ENCODE data around the gene APOL3.
"Not testable (repeated sequence)": the region's sequence is repeated elsewhere in the genome, so short reads cannot be mapped to it uniquely, and the experiment has no call there.

APOL3 gene

DNA sequence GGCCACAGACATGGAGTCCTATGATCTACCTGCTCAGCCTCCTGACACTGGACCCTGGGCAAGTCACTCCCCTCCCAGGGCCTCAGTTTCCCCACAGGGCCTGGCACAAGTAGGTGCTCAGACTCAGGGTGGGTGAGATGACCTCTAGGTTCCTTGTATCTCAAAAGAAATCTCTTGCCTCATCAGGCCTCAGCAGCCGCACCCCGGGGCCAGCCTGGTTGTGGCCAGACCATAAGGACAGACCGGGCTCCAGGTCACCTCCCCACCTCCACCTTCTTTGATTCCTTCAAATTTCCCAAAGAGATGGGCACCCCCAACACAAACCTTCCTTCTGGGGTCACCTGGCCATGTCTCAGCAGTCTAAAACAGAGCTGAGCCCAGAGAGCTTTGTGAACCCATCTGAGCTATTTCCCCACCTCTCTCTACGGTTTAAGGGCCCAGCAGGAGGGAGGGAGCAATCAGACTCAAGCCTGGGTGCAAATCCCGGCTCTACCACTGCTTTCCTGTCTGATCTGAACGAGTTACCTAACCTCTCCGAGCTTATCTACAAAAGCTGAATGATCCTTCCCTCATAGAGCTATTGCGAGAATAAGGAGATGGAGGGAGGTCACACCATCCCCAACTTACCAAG, 43.6 kb upstream of the APOL3 start:
- H3K27ac ChIP-seq = no peak overlapping the region
- no peak for TF ChIP-seq CTCF (IDR thresholded peaks at IDR 0.05)
- TF ChIP-seq ZFX (IDR thresholded peaks at IDR 0.05; ENCODE audit: borderline replicate concordance) = no peak

GRCh38 chr22:36203441-36203840, 42.9 kb upstream of the APOL3 start:
- not testable (repeated sequence) for H3K27ac ChIP-seq

GRCh38 chr22:36202906-36203305, 42.4 kb upstream of the APOL3 start:
- not testable (repeated sequence) for H3K27ac ChIP-seq

DNA sequence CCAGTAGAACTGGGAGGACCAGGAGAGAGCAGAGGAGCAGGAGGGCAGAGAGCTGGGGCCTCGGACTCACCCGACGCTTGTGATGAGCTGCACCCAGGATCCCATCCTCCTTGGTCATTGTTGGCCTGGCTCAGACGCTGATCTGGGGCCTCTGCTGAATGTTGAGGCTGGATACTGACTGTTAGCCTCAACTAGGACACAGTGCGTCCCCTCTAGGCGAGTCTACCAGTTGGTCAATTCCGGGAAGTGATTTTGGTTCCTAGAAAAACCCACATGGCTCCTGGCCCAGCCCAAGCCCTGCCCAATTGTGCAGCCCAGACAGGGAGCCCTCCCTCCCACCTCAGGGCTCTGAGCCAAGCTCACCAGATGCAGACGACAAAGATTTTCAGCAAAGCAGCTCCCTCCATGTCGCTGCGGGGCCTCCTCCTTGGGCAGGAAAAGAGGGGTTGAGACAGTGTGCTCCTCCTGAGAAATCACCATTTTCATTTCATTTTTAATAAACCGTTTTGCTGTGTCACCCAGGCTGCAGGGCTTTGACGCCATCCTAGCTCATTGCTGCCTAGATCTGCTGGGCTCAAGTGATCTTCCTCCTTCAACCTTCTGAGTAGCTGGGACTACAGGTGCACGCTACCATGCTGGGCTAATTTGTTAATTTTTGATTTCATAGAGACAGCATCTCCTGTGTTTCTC, 41.2 kb upstream of the APOL3 start, which contains the start of gene APOL4:
APOL4 (minus strand) TSS at position 180 of the 690 bp plus-strand sequence; CDS start at position 105, 75 bp downstream.
- TF ChIP-seq CTCF (IDR thresholded peaks at IDR 0.05) (no peak), ZFX (IDR thresholded peaks at IDR 0.05; ENCODE audit: borderline replicate concordance) (no peak)
- no peak within 1 kb of the TSS for H3K27ac ChIP-seq

DNA sequence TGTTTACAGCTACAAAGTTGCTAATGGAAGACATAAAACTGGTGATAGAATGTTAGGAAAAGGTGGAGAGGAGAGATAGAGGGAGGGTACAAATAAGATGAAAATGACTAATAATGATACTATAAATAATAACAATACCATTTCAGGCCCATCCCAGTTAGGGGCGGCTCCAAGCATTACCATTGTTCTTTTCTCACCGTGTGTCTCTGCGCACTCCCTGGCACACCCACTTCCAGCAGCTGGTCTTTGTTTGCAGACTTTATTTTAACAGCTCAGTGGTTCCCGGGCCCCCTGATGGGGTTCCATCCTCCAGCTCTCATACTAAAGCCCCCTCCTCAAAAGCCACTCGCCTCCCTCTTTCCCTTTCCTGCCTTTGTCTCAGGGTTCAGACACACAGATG, 40.5 kb upstream of the APOL3 start:
- H3K27ac ChIP-seq = not testable (repeated sequence)

DNA sequence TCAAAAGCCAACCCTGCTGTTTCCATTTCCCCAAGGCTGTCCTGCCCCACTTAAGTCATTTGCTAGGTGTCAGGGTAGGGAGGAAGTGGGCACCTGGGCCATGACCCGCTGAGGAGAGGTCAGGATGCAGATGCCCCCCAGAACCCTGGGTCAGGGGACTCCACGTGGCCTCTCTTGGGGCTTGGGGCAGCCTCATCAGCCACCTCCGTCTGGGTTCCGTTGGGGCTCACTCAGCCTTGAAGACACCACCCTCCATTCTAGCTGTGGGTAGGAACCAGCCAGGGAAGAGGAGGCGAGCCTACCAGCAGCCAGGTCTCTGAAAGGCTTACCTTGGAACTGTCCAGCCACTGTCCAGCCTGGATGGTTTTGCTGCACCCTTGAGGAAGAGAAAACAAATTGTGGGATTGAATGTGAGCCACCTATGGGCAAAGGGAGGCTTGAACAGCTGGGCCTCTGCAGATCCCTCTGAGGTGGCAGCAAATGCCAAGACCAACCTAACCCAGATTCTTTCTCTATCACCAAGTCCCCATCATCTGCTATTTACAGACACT, 38.5 kb upstream of the APOL3 start:
- TF ChIP-seq ZFX (IDR thresholded peaks at IDR 0.05; ENCODE audit: borderline replicate concordance) (no peak), CTCF (IDR thresholded peaks at IDR 0.05) (no peak)
- H3K27ac ChIP-seq = no peak overlapping the region

DNA sequence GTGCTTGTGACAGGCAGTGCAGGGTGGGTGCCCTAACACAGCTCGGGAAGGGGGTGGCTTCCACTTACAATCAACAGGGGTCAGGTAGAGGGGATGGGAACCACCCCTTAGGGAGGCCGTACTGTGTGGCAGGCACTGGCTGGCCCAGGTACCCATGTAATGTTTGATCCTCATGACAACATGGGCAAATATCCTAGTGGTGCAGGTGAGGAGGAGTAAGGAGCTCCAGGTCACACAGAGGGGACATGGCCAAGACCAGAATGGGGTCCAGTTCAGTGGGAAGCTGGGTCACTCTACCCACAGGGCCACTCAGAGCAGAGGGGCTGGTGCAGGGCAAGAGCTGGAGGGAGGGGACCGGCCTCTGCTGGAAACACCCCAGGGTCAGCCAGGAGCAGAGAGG, 38.0 kb upstream of the APOL3 start:
- H3K27ac ChIP-seq = no peak overlapping the region

DNA sequence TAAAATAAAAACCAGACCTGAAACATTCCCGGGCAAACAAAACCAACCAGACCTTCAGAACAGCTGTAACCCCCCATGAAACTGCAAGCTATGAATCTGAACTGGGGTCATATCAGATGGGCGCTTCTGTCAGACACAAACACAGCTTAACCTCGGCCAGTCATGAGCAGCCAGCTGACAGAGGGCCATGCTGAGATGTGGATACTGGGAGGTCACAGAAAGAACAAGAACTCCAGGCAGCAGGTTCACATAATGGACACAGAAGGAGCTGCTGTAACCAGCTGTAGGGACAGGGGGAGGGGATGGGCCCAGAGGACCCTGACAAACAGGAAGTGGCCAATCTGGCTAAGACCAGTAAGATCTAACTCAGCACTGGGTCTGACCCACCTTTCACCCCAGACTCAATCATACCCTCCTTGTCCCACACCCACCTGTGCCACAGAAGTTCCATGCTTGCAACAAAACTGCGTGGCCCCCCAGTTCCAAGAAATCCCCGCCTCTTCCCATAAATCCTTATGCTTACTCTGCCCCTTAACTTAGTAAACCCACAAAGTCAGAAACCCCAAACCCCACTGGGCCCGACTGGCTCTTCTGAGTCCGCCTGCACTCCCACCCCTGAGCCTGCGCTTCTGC, 37.1 kb upstream of the APOL3 start:
- no peak overlapping the region for H3K27ac ChIP-seq

More for the DNA sequence above, 38.0 kb upstream of the APOL3 start:
- no peak for TF ChIP-seq CTCF (IDR thresholded peaks at IDR 0.05)
- TF ChIP-seq ZFX (IDR thresholded peaks at IDR 0.05; ENCODE audit: borderline replicate concordance) = no peak

More for the DNA sequence above, 37.1 kb upstream of the APOL3 start:
- no peak for TF ChIP-seq CTCF (IDR thresholded peaks at IDR 0.05)

All from 22Rv1 (cell line).